NB4 (cell line): ENCODE data around the gene AFTPH.

Experiments used
- DNase-seq: peaks from one replicate; pipeline ENCODE4 v3.0.0; 2010; ENCODE audit warnings: low read depth
- H3K4me3 ChIP-seq: one replicate; pipeline ENCODE4 v1.5.1; 2011; ENCODE audit warnings: mild to moderate bottlenecking, low read depth, low read length, moderate library complexity
- MYC ChIP-seq: IDR thresholded peaks from 2 replicates; pipeline ENCODE4 v1.6.1; 2011; ENCODE audit warnings: low read depth, low read length
- POLR2A ChIP-seq: IDR thresholded peaks from 2 replicates; pipeline ENCODE4 v1.6.1; 2011; ENCODE audit warnings: mild to moderate bottlenecking; ENCODE audit not compliant: insufficient read length; ENCODE audit errors: extremely low read depth
- TF ChIP-seq, protein P1 (sequence below): IDR thresholded peaks from 2 replicates; pipeline ENCODE4 v1.6.1; 2011; ENCODE audit warnings: low read depth, low read length
- TF ChIP-seq, protein P2 (sequence below): IDR thresholded peaks from one replicate; pipeline ENCODE4 v1.5.1; 2012; ENCODE audit warnings: low read depth, low read length

The AFTPH gene

DNA sequence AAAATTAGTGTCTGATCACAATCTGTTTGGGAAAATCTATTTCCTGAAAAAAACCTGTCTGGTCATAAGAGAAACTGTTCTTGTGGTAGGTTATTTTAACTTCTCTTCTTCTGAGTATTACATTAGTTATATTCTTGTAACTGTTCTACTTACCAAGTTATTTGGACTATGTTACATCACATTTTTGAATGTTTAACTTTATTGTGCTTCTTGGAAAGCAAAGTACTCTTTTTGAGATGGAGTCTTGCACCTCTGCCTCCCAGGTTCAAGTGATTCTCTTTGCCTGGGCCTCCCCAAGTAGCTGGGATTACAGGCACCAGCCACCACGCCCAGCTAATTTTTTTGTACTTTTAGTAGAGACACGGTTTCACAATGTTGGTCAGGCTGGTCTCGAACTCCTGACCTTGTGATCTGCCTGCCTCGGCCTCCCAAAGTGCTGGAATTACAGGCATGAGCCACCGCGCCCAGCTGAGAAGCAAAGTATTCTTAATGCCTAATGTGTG, 39.4 kb downstream of the AFTPH start:
- DNase-seq: no peak
- TF ChIP-seq, protein P1, sequence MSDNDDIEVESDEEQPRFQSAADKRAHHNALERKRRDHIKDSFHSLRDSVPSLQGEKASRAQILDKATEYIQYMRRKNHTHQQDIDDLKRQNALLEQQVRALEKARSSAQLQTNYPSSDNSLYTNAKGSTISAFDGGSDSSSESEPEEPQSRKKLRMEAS: no peak
- TF ChIP-seq, protein P2, sequence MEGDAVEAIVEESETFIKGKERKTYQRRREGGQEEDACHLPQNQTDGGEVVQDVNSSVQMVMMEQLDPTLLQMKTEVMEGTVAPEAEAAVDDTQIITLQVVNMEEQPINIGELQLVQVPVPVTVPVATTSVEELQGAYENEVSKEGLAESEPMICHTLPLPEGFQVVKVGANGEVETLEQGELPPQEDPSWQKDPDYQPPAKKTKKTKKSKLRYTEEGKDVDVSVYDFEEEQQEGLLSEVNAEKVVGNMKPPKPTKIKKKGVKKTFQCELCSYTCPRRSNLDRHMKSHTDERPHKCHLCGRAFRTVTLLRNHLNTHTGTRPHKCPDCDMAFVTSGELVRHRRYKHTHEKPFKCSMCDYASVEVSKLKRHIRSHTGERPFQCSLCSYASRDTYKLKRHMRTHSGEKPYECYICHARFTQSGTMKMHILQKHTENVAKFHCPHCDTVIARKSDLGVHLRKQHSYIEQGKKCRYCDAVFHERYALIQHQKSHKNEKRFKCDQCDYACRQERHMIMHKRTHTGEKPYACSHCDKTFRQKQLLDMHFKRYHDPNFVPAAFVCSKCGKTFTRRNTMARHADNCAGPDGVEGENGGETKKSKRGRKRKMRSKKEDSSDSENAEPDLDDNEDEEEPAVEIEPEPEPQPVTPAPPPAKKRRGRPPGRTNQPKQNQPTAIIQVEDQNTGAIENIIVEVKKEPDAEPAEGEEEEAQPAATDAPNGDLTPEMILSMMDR: no peak
- no peak for TF ChIP-seq MYC
- TF ChIP-seq POLR2A: no peak
- H3K4me3 ChIP-seq: no peak overlapping the region

DNA sequence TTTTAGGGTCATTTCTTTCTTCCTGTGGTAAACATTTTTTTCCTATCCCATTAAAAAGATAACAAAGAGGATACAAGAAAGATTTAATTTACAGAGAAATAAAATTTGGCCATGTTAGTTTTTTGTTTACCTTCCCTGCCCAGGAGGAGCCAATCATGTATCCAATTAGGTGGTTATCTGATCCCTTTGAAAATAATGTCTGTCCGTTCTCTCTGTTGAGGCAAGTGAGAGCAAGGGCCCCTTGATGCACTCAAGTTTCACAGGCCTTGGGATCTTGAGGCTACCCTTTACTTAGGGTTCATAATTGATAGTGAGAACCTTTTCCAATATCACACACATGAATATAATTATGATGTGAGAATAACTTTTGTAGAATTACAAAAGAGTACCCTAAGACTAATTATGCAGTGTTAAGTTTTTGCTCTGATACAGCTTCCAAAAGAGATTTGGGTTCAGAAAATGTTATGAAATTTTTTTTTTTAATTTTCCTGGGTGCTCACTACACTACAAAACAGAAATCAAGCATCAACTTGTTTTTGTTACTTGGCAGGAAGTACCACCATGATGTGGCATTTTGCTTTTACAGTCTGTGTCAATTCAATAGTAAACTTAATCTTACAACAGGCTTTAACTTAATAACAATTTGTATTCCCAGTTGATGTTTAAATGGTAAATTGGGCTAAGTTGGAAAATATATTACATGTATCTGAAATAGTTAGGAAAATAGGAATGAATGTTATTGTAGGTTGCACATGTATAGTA, 42.0 kb downstream of the AFTPH start:
- H3K4me3 ChIP-seq: no peak overlapping the region
- DNase-seq: no peak
- TF ChIP-seq MYC: no peak
- TF ChIP-seq, protein P2: no peak
- TF ChIP-seq, protein P1: no peak
- TF ChIP-seq POLR2A: no peak

DNA sequence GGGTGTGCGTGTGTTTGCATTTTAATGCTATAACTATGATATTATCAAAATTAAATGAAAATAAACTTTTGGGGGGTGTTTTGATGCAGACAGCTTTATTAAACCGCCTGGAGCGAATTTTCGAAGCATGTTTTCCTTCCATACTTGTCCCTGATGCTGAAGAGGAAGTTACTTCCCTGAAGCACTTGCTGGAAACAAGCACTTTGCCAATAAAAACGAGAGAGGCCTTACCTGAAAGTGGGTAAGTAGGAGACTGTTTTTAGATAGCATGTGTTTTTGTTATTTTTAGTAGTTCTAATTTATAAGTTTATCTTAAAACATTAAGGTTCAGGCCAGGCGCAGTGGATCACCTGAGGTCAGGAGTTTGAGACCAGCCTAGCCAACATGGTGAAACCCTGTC, 43.3 kb downstream of the AFTPH start:
- TF ChIP-seq MYC (no peak), POLR2A (no peak)
- TF ChIP-seq, protein P2: no peak
- TF ChIP-seq, protein P1: no peak
- no peak overlapping the region for H3K4me3 ChIP-seq
- no peak for DNase-seq

DNA sequence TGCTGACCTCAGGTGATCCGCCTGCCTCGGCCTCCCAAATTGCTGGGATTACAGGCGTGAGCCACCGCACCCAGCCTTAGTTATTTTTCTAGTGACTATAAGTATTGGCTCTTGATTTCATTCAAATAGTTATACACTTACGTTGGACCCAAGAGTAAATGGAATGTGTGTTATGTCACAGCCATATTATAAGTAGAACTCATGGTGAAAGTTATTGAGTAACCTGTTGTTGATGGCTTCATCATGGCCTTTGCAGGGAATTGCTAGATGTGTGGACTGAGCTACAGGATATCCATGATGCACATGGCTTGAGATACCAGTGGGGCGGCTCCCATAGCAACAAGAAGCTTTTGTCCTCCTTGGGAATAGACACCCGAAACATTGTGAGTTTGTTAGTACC, 44.7 kb downstream of the AFTPH start:
- TF ChIP-seq POLR2A (no peak), MYC (no peak)
- TF ChIP-seq, protein P1: no peak
- TF ChIP-seq, protein P2: no peak
- no peak for DNase-seq
- H3K4me3 ChIP-seq: no peak overlapping the region

DNA sequence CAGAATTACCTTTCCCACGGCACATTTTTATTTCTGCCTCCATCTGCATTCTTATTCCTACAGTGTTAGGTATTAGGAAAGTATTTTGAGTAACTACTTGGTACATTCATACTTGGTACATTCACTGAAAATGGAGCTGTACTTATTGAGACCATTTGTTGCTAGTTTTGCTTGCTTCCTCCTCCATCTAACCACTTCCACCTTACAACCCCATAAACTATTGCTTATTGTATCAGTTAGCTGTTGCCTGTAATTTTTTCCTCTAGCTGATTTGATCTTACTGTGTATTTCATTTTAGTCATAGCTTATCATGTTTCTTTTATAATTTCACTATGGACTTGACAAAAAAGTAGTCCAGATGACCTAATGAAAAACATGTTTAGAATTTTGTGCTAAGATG, 50.7 kb downstream of the AFTPH start:
- TF ChIP-seq, protein P1: no peak
- TF ChIP-seq MYC (no peak), POLR2A (no peak)
- TF ChIP-seq, protein P2: no peak
- H3K4me3 ChIP-seq: no peak overlapping the region
- DNase-seq: peak; percentile 20

DNA sequence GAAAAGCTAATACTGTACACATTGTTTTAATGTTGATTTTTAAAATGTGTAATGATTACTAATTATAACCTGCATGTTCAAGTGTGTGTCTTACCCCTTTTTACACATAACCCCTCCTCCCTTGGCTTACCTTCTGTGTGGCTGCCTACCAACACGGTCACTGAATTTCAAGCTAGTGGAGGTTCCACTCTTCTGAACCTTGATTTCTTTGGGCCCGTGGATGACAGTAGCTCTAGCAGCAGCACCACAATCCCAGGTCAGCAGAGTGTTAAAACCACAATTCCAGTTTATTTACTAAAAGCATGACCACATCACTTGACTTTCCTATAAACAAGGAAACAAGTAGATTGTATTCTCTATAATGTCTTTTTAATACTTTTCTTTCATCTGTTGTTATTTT, 56.9 kb downstream of the AFTPH start:
- no peak overlapping the region for H3K4me3 ChIP-seq
- DNase-seq: no peak
- TF ChIP-seq POLR2A: no peak
- TF ChIP-seq, protein P1: no peak
- TF ChIP-seq MYC: no peak
